Measurements from ENCODE around the gene ITPK1. TPM values are rescaled to one million over a fixed set of nuclear protein-coding genes. Genes with fewer than 3 reads are reported as not detected.

The ITPK1 gene
- total RNA-seq, 1 donor = 25.0 TPM

DNA sequence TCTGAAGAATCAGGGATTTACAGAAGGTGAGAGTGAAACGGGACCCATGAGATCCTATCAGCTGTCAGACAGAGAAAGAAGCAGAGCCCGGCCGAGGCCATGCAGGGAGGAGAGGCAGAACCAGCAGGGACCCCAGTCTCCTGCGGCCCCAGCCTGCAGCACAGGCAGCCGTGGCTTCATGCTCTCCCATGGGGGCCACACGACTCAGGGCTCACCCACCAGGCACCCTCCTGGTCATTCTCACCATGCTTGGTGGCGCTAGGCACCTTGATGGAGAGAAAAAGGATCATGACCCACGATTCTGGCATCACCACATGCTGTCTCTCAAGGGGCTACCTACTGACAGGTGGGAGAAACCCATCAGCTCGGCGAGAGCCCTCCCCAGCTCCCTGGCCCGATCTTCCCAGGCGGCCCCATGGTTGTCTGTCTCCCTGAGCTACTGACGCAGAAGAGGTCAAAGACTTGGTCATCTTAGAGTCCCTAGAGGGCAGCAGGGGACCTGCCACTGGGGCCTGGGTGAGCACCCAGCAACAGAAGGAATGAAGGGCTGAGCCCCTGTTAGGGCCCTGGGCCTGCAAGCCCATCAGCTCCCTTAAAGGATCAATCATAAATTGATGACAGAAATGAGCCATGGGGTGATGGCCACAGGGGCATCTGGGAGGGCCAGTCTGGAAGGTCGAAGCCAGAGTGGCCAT is 58.0 kb downstream of the ITPK1 start:
- TF ChIP-seq, protein P1, sequence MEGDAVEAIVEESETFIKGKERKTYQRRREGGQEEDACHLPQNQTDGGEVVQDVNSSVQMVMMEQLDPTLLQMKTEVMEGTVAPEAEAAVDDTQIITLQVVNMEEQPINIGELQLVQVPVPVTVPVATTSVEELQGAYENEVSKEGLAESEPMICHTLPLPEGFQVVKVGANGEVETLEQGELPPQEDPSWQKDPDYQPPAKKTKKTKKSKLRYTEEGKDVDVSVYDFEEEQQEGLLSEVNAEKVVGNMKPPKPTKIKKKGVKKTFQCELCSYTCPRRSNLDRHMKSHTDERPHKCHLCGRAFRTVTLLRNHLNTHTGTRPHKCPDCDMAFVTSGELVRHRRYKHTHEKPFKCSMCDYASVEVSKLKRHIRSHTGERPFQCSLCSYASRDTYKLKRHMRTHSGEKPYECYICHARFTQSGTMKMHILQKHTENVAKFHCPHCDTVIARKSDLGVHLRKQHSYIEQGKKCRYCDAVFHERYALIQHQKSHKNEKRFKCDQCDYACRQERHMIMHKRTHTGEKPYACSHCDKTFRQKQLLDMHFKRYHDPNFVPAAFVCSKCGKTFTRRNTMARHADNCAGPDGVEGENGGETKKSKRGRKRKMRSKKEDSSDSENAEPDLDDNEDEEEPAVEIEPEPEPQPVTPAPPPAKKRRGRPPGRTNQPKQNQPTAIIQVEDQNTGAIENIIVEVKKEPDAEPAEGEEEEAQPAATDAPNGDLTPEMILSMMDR (IDR thresholded peaks at IDR 0.05; ENCODE audit: extremely low read depth, low read depth, low read length) = no peak
- no peaks in the 10 kb centered on the region for H3K27me3 ChIP-seq (ENCODE audit: insufficient read depth, low read length)
- no peak overlapping the region for H3K4me2 ChIP-seq (ENCODE audit: insufficient read depth, low read length)
- no peaks in the 10 kb centered on the region for H3K79me2 ChIP-seq (ENCODE audit: insufficient read depth, low read length)
- H3K4me1 ChIP-seq (ENCODE audit: insufficient read depth, low read length) = peaks cover 17% of the 10 kb centered on the region
- peak; percentile 54 for DNase-seq (ENCODE audit: insufficient read length, low spot score, missing footprints)
- H3K36me3 ChIP-seq (ENCODE audit: insufficient read depth, low read length) = no peaks in the 10 kb centered on the region
- peaks cover 42% of the 10 kb centered on the region for H4K20me1 ChIP-seq (ENCODE audit: insufficient read depth, low read length)
- H3K9me3 ChIP-seq (ENCODE audit: low read depth, low read length) = no peaks in the 10 kb centered on the region
- H3K4me3 ChIP-seq (ENCODE audit: insufficient read depth, low read length) = no peak overlapping the region
- no peak overlapping the region for H2AFZ ChIP-seq (ENCODE audit: low read length)
- no peak overlapping the region for H3K27ac ChIP-seq (ENCODE audit: low read depth, low read length)

GRCh38 chr14:93056840-93057585 is 58.7 kb downstream of the ITPK1 start:
- TF ChIP-seq, protein P1 (IDR thresholded peaks at IDR 0.05; ENCODE audit: extremely low read depth, low read depth, low read length) = no peak
- Histone ChIP-seq H3K27ac (ENCODE audit: low read depth, low read length) (peak overlapping the region; percentile 35), H3K4me2 (ENCODE audit: insufficient read depth, low read length) (no peak overlapping the region), H3K79me2 (ENCODE audit: insufficient read depth, low read length) (no peaks in the 10 kb centered on the region), H3K27me3 (ENCODE audit: insufficient read depth, low read length) (no peaks in the 10 kb centered on the region), H3K4me3 (ENCODE audit: insufficient read depth, low read length) (no peak overlapping the region), H3K4me1 (ENCODE audit: insufficient read depth, low read length) (peaks cover 17% of the 10 kb centered on the region), H3K9me3 (ENCODE audit: low read depth, low read length) (no peaks in the 10 kb centered on the region), H3K36me3 (ENCODE audit: insufficient read depth, low read length) (no peaks in the 10 kb centered on the region), H2AFZ (ENCODE audit: low read length) (no peak overlapping the region), H4K20me1 (ENCODE audit: insufficient read depth, low read length) (peaks cover 45% of the 10 kb centered on the region)
- DNase-seq (ENCODE audit: insufficient read length, low spot score, missing footprints) = peak; percentile 92

- H3K4me1 ChIP-seq (ENCODE audit: insufficient read depth, low read length) = peaks cover 17% of the 10 kb centered on the region
- no peaks in the 10 kb centered on the region for H3K9me3 ChIP-seq (ENCODE audit: low read depth, low read length)
- H3K27ac ChIP-seq (ENCODE audit: low read depth, low read length) = peak overlapping the region; percentile 11
- H3K36me3 ChIP-seq (ENCODE audit: insufficient read depth, low read length) = no peaks in the 10 kb centered on the region
- H3K4me3 ChIP-seq (ENCODE audit: insufficient read depth, low read length) = no peak overlapping the region
- DNase-seq (ENCODE audit: insufficient read length, low spot score, missing footprints) = peak; percentile 72
- H4K20me1 ChIP-seq (ENCODE audit: insufficient read depth, low read length) = peaks cover 45% of the 10 kb centered on the region
- no peaks in the 10 kb centered on the region for H3K27me3 ChIP-seq (ENCODE audit: insufficient read depth, low read length)
- H3K79me2 ChIP-seq (ENCODE audit: insufficient read depth, low read length) = no peaks in the 10 kb centered on the region
- TF ChIP-seq, protein P1 (IDR thresholded peaks at IDR 0.05; ENCODE audit: extremely low read depth, low read depth, low read length) = no peak
- no peak overlapping the region for H2AFZ ChIP-seq (ENCODE audit: low read length)
- H3K4me2 ChIP-seq (ENCODE audit: insufficient read depth, low read length) = no peak overlapping the region
Measured at GRCh38 chr14:93056166-93056839, 59.4 kb downstream of the ITPK1 start.

Data from osteoblast (primary cell).